Measurements from ENCODE around the gene ARMC7. TPM values are rescaled to one million over a fixed set of nuclear protein-coding genes. Genes with fewer than 3 reads are reported as not detected.
A peak's percentile ranks its signal among the peaks of the same experiment; 100 is the strongest.

ARMC7 gene
- polyA plus RNA-seq, 6 donors from 2014 or later, result 2.0 to 6.0 (median 4.5) TPM

DNA sequence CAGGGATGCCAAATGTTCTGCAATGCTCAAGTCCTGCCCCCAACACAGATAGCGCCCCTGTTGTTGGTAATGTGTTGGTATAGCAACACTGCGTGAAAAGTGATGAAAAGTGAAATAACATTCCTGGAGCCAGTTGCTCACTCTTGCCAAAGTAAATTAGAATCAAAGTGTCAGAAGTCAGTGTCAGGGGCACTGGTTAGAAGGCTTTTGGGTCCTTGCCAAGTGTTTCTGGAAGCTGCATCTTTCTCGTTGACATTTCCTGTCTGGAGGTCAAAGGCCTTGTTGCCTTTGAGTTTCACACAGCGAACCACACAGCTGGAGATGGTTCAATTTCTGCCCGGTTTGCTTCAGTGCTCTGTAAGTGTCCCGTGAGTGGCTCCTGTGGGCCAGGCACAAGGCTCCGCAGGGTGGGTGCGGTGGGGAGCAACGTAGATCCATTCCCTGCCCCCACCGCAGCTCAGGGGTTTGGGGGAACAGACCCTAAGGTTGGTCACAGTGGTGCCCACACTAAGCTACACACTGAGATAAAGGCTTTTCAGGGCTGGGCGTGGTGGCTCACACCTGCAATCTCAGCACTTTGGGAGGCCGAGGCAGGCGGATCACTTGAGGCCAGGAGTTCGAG lies 25.6 kb upstream of the ARMC7 start:
- peaks cover 4 to 23% (median 16%) of the 10 kb centered on the region in 3 donors for H3K27me3 Mint-ChIP-seq
- H3K9me3 Mint-ChIP-seq, result no peaks in the 10 kb centered on the region
- no peak overlapping the region for H3K27ac Mint-ChIP-seq
- ATAC-seq (ENCODE audit: low read depth in 2 of 2) (no peak), DNase-seq (no peak)
- no peaks in the 10 kb centered on the region for H3K36me3 Mint-ChIP-seq
- H3K4me1 Mint-ChIP-seq, result peaks cover 9 to 23% (median 11%) of the 10 kb centered on the region in 3 donors
- peak overlapping the region in 2 of 8 donors; percentile 5 to 74 for H3K4me3 Mint-ChIP-seq

DNA sequence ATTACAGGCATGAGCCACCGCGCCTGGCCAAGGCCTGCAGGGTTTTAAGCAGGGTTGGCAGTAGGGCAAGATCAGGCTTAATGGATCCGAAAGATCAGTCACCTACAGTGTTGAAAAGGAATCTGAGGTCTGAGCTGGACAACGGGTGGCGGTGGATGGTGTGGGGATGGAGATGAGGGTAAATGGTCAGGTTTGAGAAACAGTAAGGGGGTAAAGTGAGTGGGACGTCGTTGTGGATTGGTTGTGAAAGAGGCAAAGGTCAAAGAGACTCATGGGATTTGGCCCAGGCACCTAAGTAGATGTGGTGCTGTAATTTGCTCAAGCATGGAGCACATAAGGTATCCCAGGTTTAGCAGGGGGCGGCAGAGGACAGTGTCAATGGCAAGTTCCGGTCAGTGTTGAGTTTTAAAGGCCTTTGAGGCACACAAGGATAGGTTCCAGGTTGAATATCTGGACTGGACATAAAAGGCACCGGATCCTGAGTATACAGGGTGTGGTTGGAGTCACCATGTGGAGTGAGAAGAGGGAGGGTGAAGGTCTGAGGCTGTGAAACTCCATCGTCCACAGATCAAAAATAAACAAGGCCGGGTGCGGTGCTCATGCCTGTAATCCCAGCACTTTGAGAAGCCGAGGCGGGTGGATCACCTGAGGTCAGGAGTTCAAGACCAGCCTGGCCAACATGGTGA lies 23.1 kb upstream of the ARMC7 start:
- peaks cover 7 to 22% (median 11%) of the 10 kb centered on the region in 3 donors for H3K4me1 Mint-ChIP-seq
- peak overlapping the region; percentile 68 to 88 (median 82) for H3K4me3 Mint-ChIP-seq
- H3K36me3 Mint-ChIP-seq, result no peaks in the 10 kb centered on the region
- peaks cover 4 to 19% (median 15%) of the 10 kb centered on the region in 3 donors for H3K27me3 Mint-ChIP-seq
- no peak for ATAC-seq (ENCODE audit: low read depth in 2 of 2)
- no peak for DNase-seq
- peak overlapping the region in 5 of 6 donors; percentile 19 to 78 (median 53) for H3K27ac Mint-ChIP-seq
- no peaks in the 10 kb centered on the region for H3K9me3 Mint-ChIP-seq

DNA sequence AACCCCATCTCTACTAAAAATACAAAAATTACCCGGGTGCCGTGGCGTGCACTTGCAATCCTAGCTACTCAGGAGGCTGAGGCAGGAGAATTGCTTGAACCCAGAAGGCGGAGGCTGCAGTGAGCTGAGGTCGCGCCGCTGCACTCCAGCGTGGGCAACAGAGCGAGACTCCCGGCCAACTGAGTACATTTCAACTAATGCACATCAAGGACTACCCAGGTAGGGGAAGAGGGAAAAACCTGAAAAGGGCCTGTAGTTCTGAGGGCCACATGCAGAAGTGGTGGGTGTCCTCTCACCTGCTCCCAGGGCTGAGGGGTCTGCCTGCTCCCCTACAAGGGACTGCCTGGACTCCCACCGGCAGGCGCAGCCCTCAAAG lies 22.6 kb upstream of the ARMC7 start:
- H3K9me3 Mint-ChIP-seq, result no peaks in the 10 kb centered on the region
- ATAC-seq (ENCODE audit: low read depth in 2 of 2), result peak in 1 of 2 donors; percentile 7
- H3K4me1 Mint-ChIP-seq, result peaks cover 7 to 22% (median 11%) of the 10 kb centered on the region in 3 donors
- H3K27ac Mint-ChIP-seq, result peak overlapping the region in 2 of 6 donors; percentile 39 to 81
- no peaks in the 10 kb centered on the region for H3K36me3 Mint-ChIP-seq
- no peak for DNase-seq
- peaks cover 4 to 18% (median 9%) of the 10 kb centered on the region in 3 donors for H3K27me3 Mint-ChIP-seq
- peak overlapping the region; percentile 68 to 88 (median 82) for H3K4me3 Mint-ChIP-seq

DNA sequence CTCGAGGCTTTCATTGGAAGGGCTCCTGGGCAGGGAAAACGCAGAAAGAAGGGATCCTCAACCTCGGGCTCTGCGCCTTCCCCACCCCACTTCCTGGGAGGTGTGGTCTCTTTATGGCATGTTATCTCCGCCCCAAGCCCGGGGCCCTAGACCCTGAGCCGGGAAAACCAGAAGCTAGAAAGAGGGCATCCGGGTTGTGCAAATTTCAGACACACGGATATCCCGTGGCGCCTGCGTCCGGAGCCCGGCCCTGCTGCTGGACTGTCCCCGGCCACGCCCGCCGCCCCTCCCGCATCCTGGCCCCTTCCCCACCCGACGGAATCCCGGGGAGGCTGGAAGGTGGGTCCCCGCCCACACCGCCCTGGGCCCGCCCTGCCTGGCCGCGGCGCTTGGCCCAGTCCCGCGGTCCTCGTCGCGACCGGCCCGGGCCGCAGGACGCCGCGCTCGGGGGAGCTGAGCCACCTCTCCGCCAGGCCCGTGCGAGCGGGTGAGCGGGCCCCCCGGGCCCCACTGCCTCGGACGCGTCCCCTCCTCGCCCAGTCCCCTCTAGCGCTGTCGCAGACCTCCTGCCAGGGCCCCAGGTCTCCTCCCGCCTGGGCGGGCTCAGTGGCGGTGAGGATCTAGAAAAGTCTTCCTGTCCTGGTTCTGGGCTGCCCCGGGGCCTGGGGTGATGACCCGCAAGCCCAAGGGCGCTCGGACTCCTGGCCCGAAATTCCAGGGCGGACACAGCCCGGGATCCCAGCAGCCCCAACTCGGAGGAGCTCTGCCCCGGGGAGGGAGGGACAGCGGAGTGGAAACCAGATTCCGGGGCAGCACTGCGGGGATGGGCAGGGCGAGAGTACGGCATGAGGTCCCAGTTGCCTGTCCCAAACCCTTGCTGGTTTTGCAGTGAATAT lies 22.0 kb upstream of the ARMC7 start, which contains the start of gene SLC16A5:
Gene SLC16A5 (plus strand): TSS at position 397 of the 896 bp plus-strand sequence. CDS start 5,683 bp downstream, outside the sequence.
- DNase-seq (peak; percentile 31), ATAC-seq (ENCODE audit: low read depth in 2 of 2) (peak; percentile 67 to 71)
- Mint-ChIP-seq H3K4me1 (peaks cover 7 to 22% (median 15%) of the 10 kb centered on the region in 3 donors), H3K27me3 (peaks cover 3 to 13% (median 4%) of the 10 kb centered on the region in 3 donors), H3K4me3 (peak within 1 kb of the TSS; percentile 71 to 91 (median 83)), H3K36me3 (no peaks in the 10 kb centered on the region), H3K9me3 (no peaks in the 10 kb centered on the region), H3K27ac (peak within 1 kb of the TSS; percentile 26 to 81 (median 72))

DNA sequence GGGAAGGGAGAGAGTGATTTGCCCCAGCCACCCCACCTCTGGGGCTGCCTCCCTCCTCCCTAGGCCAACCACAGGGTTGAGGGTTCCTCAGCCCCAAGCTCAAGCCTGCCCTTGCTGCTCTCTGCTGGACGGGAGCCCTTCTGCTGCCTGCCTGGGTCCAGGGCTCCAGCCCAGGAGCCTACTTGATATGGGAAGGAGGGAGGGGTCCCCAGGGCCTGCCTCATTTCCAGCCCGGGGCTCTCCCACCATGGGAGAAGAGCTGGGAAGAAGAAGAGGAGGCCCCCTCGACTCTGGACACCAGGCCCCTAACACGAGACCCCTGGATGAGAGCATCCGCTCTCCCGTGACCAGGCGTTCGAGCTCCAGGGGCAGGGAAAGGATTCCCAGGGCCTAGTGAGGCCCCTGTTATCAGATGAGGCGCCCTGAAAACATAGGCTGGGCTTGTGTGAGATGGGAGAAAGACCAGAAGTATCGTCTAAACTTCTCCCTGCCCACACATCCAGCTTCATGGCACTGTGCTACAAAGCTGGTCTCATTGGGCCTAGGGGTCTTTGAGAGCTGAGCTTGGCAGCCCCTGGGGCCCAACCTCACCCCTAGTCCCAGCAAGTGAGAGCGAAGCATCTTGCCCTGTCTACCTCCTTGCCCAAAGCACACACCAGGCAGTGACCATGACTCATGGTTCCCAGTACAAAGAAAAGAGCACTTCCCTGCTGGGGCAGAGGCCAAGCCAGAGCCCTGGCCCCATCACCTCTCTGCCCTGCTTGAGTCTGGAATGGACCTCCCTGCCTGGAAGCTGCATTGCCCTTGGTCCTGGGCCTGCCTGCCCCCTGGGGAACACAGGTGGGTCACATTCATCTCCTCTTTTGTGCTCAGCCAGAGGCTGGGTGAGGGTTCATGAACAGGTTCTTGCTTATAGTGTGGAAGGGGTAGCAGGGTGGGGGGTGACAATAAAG lies 21.0 kb upstream of the ARMC7 start:
- peak; percentile 14 to 17 for ATAC-seq (ENCODE audit: low read depth in 2 of 2)
- H3K9me3 Mint-ChIP-seq, result no peaks in the 10 kb centered on the region
- H3K4me3 Mint-ChIP-seq, result peak overlapping the region; percentile 63 to 91 (median 82)
- H3K4me1 Mint-ChIP-seq, result peaks cover 7 to 22% (median 15%) of the 10 kb centered on the region in 3 donors
- peaks cover 0 to 13% (median 4%) of the 10 kb centered on the region in 3 donors for H3K27me3 Mint-ChIP-seq
- H3K36me3 Mint-ChIP-seq, result no peaks in the 10 kb centered on the region
- no peak for DNase-seq
- H3K27ac Mint-ChIP-seq, result peak overlapping the region in 4 of 6 donors; percentile 26 to 75 (median 32)

DNA sequence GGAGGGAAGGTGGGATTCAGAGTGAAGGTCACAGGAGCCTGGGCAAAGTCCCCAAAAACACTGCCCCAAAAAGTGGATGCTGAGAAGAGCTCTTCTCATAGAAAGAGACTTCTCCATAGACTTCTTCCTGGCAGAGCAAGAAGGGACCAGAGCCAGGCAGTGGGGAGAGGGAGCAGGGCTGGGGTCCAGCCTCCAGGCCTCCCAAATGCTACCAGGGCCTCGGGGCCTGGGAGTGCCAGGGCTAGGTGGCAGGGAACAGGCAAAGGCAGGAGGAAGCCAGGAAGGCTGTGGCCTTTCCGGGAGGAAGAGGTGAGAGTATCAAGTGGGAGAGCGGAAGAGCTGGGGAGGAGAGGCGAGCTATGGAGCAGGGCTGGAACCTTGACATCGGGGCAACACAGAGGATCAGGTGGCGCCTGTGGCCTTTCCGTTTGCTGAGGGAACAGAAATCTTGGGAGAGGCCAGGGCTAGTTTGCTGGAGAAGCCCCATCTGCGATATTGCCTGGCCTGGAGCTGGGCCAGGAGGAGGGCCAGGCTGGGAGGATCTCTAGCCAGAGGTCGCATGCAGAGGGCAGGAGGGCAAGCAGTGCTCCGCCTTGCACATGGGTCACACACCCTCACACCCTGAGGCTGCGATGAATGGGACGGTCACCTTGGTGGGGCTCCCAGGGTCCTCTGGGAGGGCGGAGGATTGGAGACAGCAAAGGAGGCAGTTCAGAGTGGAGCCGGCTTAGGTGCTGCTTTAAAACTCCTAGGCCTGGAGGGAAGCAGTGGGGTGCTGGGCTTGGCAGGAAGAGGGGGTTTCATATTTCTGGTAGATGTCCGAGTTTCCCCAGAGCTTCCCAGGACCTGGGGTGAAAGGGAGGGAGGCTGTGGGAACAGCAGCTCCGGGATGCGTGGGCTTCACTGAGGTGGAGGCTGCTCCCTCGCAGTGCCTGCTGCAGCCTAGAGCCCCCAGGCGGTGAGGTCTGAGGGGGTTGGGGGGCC lies 18.6 kb upstream of the ARMC7 start:
- no peak for ATAC-seq (ENCODE audit: low read depth in 2 of 2)
- Mint-ChIP-seq H3K4me3 (peak overlapping the region in 1 of 8 donors; percentile 56), H3K9me3 (no peaks in the 10 kb centered on the region), H3K27ac (peak overlapping the region in 3 of 6 donors; percentile 38 to 80 (median 60)), H3K36me3 (no peaks in the 10 kb centered on the region), H3K27me3 (peaks cover 0 to 13% (median 0%) of the 10 kb centered on the region in 3 donors), H3K4me1 (peaks cover 7 to 24% (median 12%) of the 10 kb centered on the region in 3 donors)
- no peak for DNase-seq

DNA sequence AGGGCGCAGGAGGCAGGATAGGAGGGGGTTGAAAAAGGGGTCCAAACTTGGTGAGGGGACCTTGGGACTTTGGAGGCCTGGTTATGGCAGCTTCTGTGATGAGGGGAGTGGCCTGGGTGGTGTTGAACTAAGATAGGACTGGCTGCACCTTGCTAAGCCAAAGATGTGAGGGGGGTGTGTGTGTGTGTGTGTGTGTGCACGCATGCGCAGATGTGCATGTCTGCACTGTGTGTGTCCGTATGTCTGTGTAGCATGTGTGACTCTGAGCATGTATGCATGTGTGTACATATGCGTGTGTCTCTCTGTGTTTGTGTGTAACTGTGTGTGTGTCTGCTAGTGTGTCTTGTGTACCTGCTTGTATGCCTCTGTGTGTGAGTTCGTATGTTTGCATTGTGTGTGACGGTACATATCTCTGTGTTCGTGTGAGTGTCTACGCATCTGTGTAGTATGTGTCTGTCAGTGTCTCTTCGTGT lies 17.9 kb upstream of the ARMC7 start:
- no peaks in the 10 kb centered on the region for H3K36me3 Mint-ChIP-seq
- H3K9me3 Mint-ChIP-seq, result no peaks in the 10 kb centered on the region
- DNase-seq (no peak), ATAC-seq (ENCODE audit: low read depth in 2 of 2) (no peak)
- peaks cover 0 to 6% (median 0%) of the 10 kb centered on the region in 3 donors for H3K27me3 Mint-ChIP-seq
- no peak overlapping the region for H3K27ac Mint-ChIP-seq
- peak overlapping the region in 1 of 8 donors; percentile 7 for H3K4me3 Mint-ChIP-seq
- H3K4me1 Mint-ChIP-seq, result peaks cover under 1 to 23% (median 6%) of the 10 kb centered on the region in 3 donors

DNA sequence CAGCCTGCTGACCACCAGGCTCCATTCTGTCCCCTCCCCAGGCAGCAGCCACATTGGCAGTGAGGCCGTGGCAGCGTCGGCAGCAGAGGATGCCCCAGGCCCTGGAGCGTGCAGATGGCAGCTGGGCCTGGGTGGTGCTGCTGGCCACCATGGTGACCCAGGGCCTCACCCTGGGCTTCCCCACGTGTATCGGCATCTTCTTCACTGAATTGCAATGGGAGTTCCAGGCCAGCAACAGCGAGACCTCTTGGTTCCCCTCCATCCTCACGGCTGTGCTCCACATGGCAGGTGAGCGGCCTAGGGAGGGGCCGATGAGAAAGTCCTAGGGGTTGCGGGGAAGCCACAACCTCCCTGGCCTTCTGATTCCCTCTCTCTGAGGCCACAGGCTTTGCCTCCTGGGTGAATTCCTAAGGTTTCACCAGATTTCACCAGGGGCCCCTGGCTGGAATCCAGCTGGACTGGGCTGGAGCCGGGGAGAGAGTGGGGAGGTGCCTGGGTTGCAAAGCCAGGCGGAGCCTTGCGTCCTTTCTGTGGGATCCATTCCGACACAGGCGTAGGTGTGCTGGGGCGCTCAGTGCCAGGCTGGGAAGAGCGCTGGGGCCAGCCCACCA lies 16.1 kb upstream of the ARMC7 start:
- ATAC-seq (ENCODE audit: low read depth in 2 of 2) (no peak), DNase-seq (no peak)
- Mint-ChIP-seq H3K27me3 (peaks cover 0 to 12% (median 0%) of the 10 kb centered on the region in 3 donors), H3K4me3 (no peak overlapping the region), H3K27ac (no peak overlapping the region), H3K9me3 (no peaks in the 10 kb centered on the region), H3K36me3 (no peaks in the 10 kb centered on the region), H3K4me1 (peaks cover 0 to 14% (median 7%) of the 10 kb centered on the region in 3 donors)

DNA sequence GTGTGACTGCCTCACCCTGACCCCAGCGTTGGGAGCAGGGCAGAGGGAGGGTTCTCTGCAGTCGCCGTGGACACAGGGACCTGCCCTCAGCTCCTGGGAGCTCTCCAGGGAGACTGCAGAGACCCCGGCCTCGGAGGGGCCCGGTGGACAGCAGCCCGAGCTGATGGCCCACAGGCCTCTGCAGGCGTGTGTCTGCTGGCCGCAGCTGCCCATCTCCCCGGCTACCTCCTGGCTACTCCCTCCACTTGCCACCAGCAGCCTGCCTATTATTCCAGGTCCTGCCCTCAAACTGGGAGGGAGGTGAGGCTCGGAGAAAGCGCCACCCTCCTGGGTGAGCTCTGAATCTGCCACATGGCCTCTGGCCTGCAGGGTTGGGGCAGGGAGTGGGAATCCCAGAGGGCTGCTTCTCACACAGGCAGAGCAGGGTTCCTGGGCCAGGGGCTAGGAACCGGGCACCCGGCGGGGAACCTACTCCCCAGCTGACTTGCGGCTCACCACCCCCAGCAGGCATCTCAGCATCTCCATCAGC lies 14.8 kb upstream of the ARMC7 start:
- DNase-seq (no peak), ATAC-seq (ENCODE audit: low read depth in 2 of 2) (no peak)
- H3K4me3 Mint-ChIP-seq, result no peak overlapping the region
- H3K36me3 Mint-ChIP-seq, result no peaks in the 10 kb centered on the region
- H3K4me1 Mint-ChIP-seq, result peaks cover 0 to 11% (median 4%) of the 10 kb centered on the region in 3 donors
- no peak overlapping the region for H3K27ac Mint-ChIP-seq
- no peaks in the 10 kb centered on the region for H3K9me3 Mint-ChIP-seq
- H3K27me3 Mint-ChIP-seq, result peaks cover 0 to 15% (median 0%) of the 10 kb centered on the region in 3 donors

DNA sequence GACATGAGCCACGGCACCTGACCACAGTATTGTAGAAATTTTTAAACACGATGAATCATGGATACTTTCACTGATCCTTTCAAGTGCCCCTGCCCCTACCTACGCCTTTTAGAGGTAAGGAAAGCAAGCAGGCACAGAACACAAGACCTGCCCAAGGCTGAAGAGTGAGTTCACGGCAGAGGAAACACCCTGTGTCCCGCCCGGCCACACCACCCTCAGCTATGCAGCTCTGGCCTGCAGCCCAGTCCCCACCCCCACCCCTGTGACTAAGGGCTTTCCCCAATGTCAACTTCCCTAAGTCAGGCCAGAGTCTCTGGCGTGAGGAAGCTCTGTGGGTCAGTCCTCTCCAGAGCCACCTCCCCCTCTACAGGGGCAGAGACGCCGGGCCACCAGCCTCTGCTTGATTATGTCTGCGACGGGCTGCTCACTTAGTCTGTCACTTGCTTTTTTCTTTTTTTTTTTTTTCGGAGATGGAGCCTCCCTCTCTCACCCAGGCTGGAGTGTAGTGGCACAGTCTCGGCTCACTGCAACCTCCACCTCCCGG lies 13.6 kb upstream of the ARMC7 start:
- Mint-ChIP-seq H3K27ac (peak overlapping the region in 1 of 6 donors; percentile 47), H3K36me3 (no peaks in the 10 kb centered on the region), H3K27me3 (peaks cover 0 to 15% (median 0%) of the 10 kb centered on the region in 3 donors), H3K9me3 (no peaks in the 10 kb centered on the region), H3K4me1 (peaks cover 0 to 8% (median 4%) of the 10 kb centered on the region in 3 donors), H3K4me3 (no peak overlapping the region)
- DNase-seq (no peak), ATAC-seq (ENCODE audit: low read depth in 2 of 2) (no peak)
